Left hindlimb (tissue), 1 donor: ENCODE results near the gene SPACA7.

ENCODE experiments used
- DNase-seq: peaks from one replicate; pipeline ENCODE4 v3.0.0-alpha.2; 2018

SPACA7 gene, protein sequence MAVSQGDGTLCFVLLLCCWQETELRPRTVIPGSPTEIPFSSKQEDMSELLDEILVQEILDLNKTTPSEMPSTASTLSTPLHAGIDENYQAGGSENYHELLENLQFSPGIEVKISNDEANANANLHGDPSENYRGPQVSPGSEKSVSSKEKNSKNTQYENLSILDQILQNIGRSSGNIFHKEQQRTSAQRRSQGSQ

DNA sequence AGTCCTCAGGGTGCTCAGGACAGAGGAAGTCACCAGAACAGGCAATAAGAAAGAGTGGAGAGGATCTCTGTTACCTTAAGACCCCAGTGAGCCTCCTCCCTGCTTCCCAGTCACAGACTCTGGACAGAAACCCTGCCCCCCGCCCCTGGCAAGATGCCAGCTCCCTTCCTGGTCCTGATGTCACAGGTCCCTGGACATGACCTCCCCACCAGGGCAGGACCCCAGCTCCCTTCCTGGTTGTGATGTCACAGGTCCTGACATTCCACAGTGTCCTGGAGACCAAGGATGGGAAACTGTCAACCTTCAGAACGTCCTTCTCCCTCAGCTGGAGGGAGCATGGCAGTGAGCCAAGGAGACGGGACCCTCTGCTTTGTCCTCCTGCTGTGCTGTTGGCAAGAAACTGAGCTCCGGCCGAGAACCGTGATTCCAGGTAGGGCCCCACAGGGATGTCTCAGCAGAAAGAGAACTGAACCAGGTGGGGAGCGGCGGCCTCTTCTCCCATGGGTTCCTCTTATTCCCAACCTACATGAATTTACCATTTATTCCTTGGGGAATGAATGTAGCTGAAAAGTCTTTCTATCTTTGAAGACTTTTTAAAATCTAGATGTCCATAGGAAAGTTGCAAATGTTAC is at the start of gene SPACA7:
TSS of gene SPACA7 (plus strand) at position 306 of the 632 bp plus-strand sequence. CDS start at position 337, 31 bp downstream.
- no peak for DNase-seq

DNA sequence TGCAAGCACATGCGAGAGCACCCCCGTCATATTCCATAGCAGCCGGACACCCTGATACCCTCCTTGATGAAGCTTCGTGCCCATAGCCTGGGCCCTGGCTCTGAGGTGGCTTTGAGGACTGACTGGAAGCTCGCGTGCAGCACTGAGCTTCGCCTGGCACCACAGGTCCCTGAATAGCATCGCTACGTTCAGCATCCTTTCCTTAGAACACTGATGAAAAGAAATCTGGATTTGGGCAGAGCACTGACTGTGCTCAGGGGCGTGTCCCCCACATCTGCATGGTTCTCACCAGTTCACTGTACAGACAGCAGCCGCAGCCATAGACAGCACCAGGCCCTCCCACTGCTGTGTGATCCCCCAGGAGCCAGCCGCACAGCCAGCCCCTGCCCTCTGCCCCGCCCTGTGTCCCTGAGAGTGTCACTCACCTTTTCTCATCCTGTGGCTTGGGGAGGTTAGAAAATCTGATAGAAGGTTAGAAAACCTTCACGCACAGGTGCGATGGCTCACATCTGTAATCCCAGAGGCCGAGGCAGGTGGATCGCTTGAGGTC is 49.3 kb upstream of the SPACA7 start:
- no peak for DNase-seq

DNA sequence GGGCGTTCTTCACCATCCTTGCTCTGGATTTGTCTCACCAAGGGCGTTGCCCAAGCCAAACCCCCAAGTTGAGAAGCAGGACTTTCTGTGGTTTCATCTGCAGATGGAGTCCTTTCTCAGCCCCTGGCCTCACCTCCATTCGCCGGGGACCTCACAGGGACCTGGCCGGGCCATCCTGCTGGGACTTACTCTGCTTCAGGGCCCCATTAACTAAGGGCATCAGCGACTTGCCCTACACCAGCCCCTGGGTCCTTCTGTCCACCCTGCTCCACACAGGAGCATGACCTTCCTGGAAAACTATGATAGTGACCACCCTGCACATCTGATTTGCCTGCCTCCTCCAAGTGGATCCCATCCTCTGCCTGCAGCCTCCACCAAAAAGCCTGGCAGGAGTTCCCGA is 47.2 kb upstream of the SPACA7 start:
- no peak for DNase-seq

DNA sequence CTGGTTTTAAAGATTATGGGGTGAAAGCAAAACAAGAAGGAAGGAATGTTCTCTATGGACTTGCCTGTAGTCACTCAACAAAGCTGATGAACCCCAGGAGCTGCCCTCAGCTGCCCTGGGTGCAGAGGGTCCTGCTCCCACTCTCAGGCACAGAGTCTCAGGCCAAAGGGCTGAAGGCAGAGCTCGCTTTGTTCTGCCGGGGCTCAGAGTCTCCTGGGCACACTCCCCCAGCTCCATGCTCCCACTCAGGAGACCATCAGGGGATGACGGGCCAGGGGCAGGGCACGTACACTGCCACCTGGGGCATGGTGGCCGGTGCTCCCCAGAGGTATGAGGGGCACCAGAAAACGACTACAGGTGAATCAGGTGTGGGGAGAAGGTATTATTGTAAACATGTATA is 46.8 kb upstream of the SPACA7 start:
- no peak for DNase-seq

DNA sequence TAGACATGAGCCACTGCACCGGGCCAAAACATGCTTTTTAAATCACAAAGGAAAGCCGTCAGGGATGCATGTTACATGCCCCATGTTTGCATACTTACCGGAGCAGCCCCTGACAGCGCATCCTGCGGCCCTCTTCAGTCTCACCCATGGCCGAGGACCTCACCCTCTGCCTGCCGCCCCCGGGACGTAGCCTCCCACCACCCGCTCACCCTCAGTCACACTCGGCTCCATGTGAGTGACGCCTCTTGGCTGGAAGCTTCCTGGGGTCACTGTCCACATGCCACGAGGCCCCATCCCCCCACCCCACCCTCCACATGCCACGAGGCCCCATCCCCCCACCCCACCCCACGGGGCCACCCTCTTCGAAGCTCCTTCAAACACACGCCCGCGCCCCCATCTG is 46.1 kb upstream of the SPACA7 start:
- no peak for DNase-seq

DNA sequence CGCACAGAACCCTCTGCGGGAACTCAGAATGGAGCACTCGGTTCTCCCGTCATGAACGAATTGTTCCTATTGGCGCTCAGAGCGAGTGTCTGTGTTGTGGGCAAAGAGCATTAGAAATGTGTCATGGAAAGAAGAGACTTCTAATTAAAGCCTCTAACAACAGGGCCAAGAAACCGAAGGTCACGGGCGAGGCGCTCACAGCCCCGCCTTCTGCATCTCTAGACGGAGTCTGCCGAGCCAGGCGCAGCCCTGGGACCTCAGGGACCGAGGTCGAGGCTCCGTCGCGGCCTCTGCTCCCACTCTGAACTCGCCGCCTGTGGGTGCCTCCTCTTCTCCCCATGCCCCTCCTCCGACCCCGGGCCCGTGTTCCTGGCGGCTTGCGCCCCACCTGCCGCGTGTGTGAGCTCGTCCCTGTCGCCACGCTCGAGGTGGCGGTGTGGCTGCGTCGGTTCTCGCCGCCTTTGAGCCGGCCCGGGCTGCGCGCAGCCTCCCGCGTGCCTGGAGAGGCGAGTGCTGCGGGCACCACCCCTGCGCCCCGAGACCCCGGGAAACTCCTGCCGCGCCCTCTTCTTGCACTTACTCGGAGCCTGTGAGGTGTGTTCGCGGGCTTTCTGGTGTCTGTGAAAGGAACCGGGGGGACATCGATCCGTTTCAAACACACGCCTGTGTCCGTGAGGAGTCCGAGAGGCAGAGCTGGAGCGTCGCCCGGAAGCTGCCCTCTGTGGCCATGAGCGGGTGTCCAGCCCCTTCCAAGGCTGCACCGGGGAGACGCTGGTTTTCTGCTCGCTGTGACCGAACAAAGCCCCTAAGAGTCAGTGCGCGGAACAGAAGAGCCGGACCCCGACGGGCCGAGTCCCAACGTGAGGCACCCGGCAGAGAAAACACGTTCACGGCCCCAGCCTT is 45.4 kb upstream of the SPACA7 start:
- no peak for DNase-seq

DNA sequence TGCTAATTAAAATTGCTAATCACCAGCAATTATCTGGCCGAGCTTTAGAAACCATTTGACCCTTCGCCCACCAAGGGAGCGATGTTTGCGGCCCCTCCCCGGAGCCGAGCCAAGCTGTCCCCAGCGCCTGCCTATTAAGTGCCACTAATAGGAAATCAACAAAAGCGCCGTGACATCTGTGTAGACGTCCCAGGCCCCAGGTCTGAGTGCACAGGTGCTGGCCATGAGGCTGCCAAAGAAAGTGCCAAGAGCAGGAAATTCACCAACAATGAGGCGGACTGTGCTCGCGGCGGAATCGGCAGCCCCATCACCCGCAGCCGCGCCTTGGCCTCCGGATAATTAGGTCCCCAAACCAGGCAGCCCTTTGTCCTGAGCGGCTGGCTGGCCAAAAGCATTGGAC is 44.5 kb upstream of the SPACA7 start:
- no peak for DNase-seq

DNA sequence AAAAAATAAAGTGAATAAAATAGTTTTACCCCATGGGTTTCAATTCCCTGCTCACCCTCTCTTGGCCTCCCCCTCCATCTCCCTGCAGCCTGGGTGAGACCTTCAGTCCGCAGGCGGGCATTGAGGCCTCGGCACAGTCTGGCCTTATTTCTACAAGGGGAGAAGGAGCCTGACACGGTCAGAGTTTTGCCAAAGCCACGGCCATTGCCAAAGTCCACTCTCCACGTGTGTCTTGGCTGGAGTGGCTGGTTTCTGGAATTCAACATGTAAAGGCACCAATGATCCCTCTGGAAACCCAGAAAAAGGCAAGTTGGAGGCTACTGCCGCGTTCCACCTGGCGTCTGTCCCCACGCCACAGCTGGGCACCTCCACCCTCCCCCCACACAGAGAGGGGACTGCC is 43.4 kb upstream of the SPACA7 start:
- no peak for DNase-seq

DNA sequence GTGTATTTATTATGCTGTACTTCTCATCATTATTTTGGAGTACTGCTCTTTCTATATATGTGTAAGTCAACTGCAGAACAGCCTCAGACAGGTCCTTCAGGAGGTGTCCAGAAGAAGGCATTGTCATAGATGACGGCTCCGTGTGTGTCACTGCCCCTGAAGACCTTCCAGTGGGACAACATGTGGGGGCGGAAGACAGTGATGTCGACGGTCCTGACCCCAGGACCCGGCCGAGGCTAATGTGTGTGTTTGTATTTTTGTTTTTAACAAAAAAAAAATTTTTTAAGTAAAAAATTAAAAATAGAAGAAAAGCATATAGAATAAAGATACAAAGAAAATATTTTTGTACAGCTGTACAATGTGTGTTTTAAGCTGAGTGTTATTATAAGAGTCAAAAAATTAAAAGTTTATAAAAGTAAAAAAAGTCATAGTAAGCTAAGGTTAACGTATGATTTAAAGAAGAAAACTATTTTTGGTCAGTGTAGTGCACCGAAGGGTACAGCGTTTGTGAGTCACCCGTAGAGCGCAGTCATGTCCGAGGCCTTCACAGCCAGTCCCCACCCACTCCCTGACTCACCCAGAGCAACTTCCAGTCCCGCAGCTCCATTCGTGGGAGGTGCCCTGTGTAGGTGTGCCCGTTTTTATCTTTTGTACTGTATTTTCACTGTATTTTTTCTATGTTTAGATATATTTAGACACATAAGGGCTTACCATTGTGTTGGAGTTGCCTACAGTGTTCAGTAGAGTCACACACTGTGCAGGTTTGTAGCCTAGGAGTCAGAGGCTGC is 42.2 kb upstream of the SPACA7 start:
- DNase-seq, result no peak

DNA sequence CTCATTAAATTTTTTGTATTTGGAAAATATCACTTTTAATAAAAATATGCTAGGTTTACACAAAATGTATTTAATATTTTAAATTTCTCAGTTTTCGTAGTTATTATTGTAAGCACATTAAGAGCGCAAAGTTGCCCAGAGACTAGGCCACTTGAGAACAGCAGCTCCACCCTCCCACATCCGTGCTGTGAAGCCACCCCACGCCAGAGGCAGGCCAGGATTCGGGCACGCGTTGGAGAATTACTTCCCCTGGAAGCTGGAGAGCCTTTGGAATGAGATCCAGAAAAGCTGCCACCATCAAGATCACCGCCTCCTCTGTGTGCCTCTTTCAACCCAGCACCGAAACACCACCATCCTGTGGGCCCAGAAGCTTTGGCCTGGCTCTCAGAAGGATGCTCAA is 41.0 kb upstream of the SPACA7 start:
- no peak for DNase-seq

DNA sequence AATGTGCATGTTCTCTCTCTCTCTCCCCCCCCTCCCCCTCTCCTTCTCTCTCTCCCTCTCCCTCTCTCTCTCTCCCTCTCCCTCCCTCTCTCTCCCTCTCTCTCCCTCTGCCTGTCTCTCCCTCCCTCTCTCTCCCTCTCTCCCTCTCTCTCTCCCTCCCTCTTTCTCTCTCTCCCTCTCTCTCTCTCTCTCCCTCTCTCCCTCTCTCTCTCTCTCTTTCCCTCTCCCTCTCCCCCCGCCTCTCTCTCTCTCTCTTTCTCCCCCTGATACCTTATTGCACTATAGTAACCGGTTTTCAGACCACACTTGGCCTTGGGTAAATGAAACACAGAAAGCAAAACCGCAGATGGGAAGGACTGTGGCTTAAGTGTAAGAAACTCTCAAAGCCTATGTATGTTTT is 34.7 kb upstream of the SPACA7 start:
- no peak for DNase-seq

DNA sequence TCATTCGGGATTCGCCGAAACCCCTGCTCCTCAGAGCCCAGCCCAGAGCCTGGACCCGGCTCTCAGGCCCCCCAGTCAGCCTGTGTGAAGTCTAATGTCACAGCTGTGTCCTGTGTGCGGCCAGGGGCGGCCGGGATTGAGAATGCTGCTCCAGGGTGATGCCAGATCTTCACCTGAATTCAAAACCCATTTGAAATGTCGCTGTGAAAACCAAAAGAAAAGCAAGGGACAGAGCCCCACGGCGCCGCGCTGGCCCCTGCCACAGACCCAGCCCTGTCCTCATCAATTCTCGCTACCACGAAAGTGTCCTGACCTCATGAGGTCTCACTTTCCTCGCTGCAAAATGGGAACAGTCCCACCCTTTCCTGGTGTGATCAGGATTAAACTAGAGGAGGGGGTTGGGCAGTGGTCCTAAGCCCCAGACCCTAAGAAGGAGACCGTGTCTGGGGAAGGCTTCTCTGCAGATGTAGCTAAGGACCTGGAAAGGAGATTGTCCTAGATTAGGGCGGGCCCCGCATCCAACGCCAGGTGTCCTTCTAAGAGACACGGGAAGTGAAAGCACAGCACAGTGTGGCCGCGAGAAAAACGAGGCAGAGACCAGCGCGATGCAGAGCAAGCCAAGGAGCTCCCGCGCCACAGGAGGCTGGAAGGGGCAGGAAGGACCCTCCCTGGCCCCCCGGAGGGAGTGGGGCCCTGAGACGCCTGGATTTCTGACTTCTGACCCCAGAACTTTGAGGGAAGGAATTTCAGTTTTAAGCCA is 34.0 kb upstream of the SPACA7 start:
- no peak for DNase-seq

DNA sequence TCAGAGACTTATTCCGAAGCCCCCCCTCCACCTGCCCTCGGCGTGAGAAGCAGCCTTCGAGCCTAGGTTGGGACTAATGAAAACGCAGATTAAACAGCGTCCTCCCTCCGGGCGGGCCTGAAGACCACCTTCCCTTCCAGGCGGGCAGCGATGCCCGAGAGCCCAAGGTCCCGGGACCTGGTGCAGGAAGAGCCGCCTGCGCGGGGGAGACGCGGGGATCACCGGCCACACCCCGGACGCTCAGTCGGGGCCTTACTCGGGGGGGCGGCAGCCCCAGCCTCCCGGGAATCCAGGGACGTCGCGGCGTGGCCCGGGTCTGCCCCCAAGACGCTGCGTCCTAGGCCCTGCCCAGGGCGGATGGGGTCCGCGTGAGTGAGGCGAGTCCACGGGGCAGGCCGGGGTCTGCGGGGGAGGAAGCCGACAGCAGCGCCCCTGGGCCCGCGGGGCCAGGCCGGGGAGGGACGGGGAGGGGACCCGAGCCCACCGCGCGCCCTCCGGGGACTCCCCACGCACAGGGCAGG is 33.3 kb upstream of the SPACA7 start:
- DNase-seq, result no peak

DNA sequence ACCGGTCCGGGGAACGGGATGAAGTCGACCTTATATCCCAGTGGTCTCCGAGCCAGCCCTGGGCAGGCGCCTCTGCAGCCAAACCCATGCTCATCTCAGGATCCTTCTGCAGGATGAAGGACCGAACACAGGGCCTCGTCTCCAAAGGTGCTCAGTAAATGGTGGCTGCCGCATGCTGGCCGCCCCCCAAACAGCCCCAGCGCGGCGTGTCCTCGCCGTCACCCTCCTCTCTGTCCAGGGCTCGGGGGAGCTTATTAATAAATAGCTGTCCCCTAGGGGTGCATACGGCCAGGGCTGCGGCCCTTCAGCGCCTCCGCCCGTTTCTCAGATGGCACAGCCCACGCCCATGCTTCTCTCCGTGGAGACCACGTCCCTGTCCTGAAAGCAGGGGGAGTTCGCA is 32.6 kb upstream of the SPACA7 start:
- no peak for DNase-seq

DNA sequence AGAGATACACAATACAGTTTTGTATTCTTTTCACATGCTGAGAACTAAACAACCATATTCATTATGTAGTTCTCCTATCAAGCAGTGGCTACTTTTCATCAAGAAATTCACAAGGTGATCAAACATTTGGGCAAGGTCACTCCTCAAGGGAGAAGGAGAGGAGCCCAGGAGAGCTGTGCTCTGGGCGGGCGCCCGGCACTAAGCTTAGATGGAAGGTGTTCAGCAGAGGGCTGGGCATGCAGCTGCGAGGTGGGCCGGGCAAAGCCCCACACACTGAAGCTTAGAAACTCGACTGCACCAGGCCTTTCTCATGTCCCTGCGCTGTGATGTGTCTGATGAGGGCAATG is 30.4 kb upstream of the SPACA7 start:
- no peak for DNase-seq

DNA sequence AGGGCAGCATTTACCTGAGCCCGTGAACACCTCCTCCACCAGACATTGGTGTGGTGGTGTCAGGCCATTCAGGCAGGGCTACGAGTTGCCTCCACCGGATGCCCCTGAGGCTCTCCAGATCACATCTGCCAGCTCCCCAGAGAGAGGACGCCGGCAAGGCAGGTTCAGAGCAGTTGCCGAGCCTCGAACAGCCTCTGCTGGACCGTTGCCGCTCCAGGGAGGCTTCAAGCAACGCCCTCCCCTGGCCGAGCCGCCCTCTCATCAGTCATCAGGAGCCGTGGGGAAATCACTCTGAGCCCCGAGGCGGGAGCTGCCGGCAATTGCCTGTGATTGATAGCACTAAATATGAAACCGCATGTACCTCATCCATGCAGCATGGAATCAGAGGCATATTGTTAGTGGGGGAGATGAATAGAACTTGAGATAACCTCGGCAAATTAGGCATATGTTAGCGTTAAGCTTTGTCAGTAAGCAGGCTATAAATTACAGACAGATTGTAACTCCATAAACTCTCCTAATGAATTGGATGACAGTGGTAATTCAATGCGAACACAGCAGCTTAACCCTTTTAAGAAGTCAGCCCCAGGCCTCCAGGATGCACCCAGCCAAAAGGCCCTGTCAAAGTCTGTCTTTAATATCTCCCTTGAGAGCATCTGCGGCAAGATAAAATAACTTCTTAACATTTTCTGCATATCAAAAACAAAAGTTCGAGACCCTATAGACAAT is 29.8 kb upstream of the SPACA7 start:
- no peak for DNase-seq

DNA sequence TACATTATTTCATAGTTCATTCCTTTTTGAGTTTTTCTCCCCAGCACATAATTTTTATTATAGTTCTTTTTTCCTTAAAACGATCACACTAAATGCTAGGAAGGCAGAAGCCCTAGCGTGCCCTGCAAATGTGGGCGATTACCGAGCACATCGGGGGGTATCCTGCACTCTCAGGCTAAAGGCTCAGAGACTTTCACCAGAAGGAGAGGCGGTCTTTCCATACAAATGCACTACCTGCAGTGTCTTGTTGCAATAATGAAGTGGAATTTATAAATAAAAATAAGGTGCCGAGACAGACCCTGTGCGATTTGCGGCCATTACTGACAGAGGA is 29.3 kb upstream of the SPACA7 start:
- DNase-seq, result no peak

DNA sequence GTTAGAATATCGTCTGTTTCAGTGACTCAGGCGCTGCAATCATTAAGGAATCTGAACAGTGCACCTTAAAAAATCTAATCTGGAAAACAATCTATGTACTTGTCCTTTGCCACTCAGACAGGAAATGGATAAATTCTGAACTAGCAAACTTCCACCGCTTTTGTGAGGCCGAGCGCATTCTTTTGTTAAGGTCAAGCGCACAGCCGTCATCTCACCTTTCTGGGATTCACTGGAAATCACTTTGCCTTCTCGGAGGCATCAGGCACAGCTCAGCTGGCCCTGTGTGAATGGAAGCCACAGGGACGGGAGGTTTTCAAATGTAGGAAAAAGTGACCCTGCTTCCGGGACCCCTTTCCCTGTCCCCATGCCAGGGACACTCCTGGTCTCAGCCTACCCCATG is 28.2 kb upstream of the SPACA7 start:
- DNase-seq, result no peak

DNA sequence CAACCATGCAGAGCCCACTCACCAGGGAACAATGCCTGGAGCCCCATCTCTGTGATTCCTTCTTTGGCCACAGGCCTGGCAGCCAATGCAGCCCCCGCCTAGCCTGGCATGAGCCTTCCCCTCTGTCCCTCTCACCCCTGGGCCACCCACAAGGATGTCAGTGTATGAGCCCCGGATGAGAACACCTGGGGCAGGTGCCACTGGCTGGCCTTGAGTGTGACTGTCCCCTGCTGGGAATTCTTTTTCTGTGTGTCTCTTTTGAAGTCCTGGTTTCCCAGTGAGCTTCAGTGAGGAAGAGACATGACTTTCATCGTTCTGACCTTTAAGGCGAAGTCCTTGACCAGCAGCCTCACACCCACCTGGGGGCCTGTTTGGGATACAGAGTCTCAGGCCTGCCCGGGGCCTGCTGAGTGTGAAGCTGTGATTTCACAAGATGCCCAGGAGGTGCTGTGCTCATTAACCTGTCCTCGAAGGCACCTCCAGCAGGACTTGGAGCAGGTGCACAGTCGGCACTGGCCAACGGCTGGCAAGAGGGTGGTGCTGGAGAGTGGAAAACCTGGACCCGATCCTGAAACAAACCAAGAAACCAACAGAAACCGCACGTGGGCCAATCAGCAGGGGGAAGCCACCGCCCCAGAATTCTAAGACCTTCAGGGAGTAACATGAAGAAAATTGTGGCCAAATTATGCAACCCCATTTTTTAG is 27.4 kb upstream of the SPACA7 start:
- DNase-seq, result no peak

DNA sequence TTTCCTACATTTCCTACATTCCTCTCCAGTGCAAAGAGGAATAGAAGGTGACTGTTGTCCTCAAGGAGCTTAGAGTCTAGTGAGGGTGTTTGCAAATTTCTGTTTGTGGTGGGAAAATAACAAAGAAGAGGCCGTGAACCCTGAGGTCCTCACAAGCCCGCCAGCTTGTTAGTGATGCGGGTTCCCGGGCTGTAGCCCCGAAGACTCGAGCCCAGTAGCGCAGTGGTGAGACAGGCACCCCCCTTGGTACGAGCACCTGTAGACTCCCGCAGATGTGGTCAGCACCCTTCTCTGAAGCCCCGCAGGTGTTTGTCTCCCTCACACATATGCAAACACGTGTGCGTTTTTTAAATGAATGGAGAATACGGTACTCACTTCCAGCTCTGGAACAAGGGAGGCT is 26.5 kb upstream of the SPACA7 start:
- no peak for DNase-seq

DNA sequence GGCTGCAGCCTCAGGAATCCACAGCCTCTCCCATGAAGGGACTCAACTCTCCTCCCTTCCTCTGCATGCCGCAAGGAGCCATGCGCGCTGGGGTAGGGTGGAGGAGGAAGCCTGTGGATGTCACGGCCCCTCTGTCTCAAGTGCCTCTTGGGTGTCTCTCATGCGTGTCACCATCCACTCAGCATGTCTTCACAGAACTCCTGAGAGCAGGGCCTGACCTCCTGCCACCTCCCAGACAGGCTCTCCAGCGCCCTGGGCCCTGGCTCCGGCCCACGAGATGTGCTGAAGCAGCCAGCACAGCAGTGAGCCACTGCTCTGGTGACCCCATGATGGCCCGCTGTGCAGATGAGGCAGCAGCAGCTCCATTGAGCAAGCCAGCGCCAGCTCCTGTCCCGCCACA is 25.9 kb upstream of the SPACA7 start:
- DNase-seq, result no peak
